Measurements from ENCODE around the gene ITGB6.

- TF ChIP-seq POLR2A (IDR thresholded peaks at IDR 0.05): no peak
- TF ChIP-seq CTCF (IDR thresholded peaks at IDR 0.05): no peak
Measured at GRCh38 chr2:160085662-160086061, 114.4 kb downstream of the ITGB6 start.
